Panc1 (cell line): ENCODE measurements around the gene CCDC12. TPM values are rescaled to one million over a fixed set of nuclear protein-coding genes. Genes with fewer than 3 reads are reported as not detected.

ENCODE experiments used
- ATAC-seq: fragments of 200-7000 bp; cut with Tn5 transposase; 2 replicates; pipeline ENCODE4 v1.9.1; 2020; ENCODE audit warnings: mild to moderate bottlenecking, moderate library complexity
- BruUV-seq: library from RNA; stranded (reverse); fragments of 400-500 nt; replicated peaks from 2 replicates; lab custom pipeline; 2021; lab: Mats Ljungman, UMichigan
- CTCF ChIA-PET: fragments of 300-600 bp; sonication (Branson Sonifier 250); formaldehyde crosslinking; loops from one replicate; lab custom pipeline; 2022; ENCODE audit warnings: antibody characterized with exemption; lab: Charles Lee
- POLR2A ChIA-PET: fragments of 300-600 bp; sonication (Branson Sonifier 250); formaldehyde crosslinking; loops from one replicate; lab custom pipeline; 2022; ENCODE audit warnings: antibody characterized with exemption; lab: Charles Lee
- DNase-seq: peaks from one replicate; pipeline ENCODE4 v3.0.0-alpha.2; 2010; ENCODE audit warnings: low read depth, low spot score
- H3K27ac ChIP-seq: 2 replicates; pipeline ENCODE4 v1.5.1; 2011; ENCODE audit warnings: mild to moderate bottlenecking, low read length, inconsistent platforms
- H3K27me3 ChIP-seq: fragments of 200-500 bp; sonication (Bioruptor generic); 2 replicates; pipeline ENCODE4 v1.6.0; 2014; ENCODE audit warnings: low read length, inconsistent platforms; ENCODE audit not compliant: control insufficient read depth, insufficient read depth
- H3K36me3 ChIP-seq: fragments of 200-500 bp; sonication (Bioruptor generic); 2 replicates; pipeline ENCODE4 v1.5.1; 2014; ENCODE audit warnings: inconsistent platforms, mild to moderate bottlenecking, low read length, moderate library complexity; ENCODE audit not compliant: control insufficient read depth, insufficient read depth
- H3K4me1 ChIP-seq: 2 replicates; pipeline ENCODE4 v1.5.1; 2011; ENCODE audit warnings: inconsistent platforms, mild to moderate bottlenecking, low read length, moderate library complexity; ENCODE audit not compliant: control insufficient read depth, insufficient read depth
- H3K4me3 ChIP-seq, 2 experiments: 2 replicates each; pipeline ENCODE4 v1.5.1; 2011 to 2012; ENCODE audit warnings: low read depth in 2 of 2, low read length in 2 of 2, mild to moderate bottlenecking in 2 of 2, inconsistent platforms in 1 of 2, moderate library complexity in 1 of 2
- H3K9me3 ChIP-seq: fragments of 200-500 bp; sonication (Bioruptor generic); 2 replicates; pipeline ENCODE4 v1.5.1; 2014; ENCODE audit warnings: low read depth, mild to moderate bottlenecking, inconsistent platforms, low read length, moderate library complexity; ENCODE audit not compliant: control insufficient read depth, insufficient read depth
- CTCF ChIP-seq: fragments of 450-650 bp; IDR thresholded peaks from 2 replicates; pipeline ENCODE4 v1.5.1; 2017; ENCODE audit warnings: mild to moderate bottlenecking
- POLR2AphosphoS5 ChIP-seq: IDR thresholded peaks from 2 replicates; pipeline ENCODE4 v1.6.1; 2012; ENCODE audit warnings: mild to moderate bottlenecking, low read depth, low read length, moderate library complexity
- REST ChIP-seq, 2 experiments: IDR thresholded peaks; 2 replicates each; pipeline ENCODE4 v1.6.1; 2011 to 2012; ENCODE audit warnings: low read depth in 2 of 2, control low read depth in 1 of 2, low read length in 1 of 2, mild to moderate bottlenecking in 1 of 2, moderate library complexity in 1 of 2; ENCODE audit not compliant: insufficient read depth in 1 of 2
- SIN3A ChIP-seq: IDR thresholded peaks from 2 replicates; pipeline ENCODE4 v1.6.1; 2012; ENCODE audit warnings: low read depth, mild to moderate bottlenecking, low read length, moderate library complexity, borderline replicate concordance; ENCODE audit not compliant: insufficient read depth
- TCF7L2 ChIP-seq: IDR thresholded peaks from 2 replicates; pipeline ENCODE4 v1.6.1; 2011; ENCODE audit warnings: mild to moderate bottlenecking, low read depth, low read length, inconsistent platforms
- in situ Hi-C: cut with HindIII; loops from 2 replicates; pipeline ENCODE4 v1.10.0; 2016; ENCODE audit warnings: low sequenced_read_pairs, low pct_unique_long_range_greater_than_20kb
- intact Hi-C: fragments of 100-400 bp; cut with micrococcal nuclease; formaldehyde crosslinking; loops from one replicate; pipeline ENCODE4 v1.10.0; 2022; ENCODE audit not compliant: unreplicated experiment
- total RNA-seq: library from RNA; stranded (reverse); gene quantifications from one replicate; pipeline ENCODE4 v1.2.1, GENCODE V29; 2021; ENCODE audit not compliant: unreplicated experiment

Gene CCDC12
- total RNA-seq, 1 experiment from 2014 or later = 35.5 TPM

DNA sequence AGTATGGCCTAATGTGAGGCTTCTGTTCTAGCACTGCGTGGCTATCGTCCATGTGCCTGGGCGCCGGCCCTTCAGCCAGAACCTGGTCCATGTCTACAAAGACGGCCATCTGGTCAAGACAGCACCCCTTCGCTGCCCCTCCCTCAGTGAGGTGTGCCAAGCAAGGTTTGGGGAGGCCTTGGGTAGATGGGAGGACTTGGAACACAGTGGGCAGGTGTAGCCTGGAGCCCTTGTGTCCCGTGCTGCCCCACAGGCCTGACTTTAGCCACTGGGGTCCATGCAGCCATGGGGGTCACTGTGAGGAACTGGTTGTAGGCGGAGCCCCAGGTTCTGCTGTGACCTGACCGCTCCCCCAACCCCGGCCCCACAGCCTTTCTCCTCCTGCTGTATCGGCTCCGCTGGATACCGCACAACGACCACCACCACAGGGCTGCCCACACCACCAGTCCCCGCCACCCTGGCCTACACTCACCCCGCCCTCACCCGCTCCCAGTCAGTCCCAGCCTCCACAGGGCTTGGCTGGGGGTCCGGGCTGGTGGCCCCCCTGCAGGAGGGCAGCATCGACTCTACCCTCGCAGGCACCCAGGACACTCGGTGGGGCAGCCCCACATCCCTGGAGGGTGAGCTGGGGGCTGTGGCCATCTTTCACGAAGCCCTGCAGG lies 19.5 kb upstream of the CCDC12 start:
- no peaks in the 10 kb centered on the region for H3K9me3 ChIP-seq
- TF ChIP-seq CTCF = no peak
- no peak for TF ChIP-seq SIN3A
- no peak for TF ChIP-seq TCF7L2
- no peak for TF ChIP-seq REST (IDR thresholded peaks at IDR 0.05; ENCODE audit: insufficient read depth in 1 of 2, low read depth in 2 of 2, low read length in 1 of 2)
- no peak for TF ChIP-seq POLR2AphosphoS5
- no peak overlapping the region for H3K4me3 ChIP-seq
- in situ Hi-C loops = no loop called here
- ChIA-PET POLR2A (no interaction called here), CTCF (no interaction called here)
- BruUV-seq = no TSS peak
- H3K27ac ChIP-seq = no peak overlapping the region
- H3K36me3 ChIP-seq = no peaks in the 10 kb centered on the region
- no peak for ATAC-seq
- H3K4me1 ChIP-seq = no peaks in the 10 kb centered on the region
- DNase-seq = no peak
- H3K27me3 ChIP-seq = no peaks in the 10 kb centered on the region
- intact Hi-C loops = loop anchor here (10.0 kb wide), 1 partner anchor 71 kb away; no protein-coding TSS in a partner anchor

DNA sequence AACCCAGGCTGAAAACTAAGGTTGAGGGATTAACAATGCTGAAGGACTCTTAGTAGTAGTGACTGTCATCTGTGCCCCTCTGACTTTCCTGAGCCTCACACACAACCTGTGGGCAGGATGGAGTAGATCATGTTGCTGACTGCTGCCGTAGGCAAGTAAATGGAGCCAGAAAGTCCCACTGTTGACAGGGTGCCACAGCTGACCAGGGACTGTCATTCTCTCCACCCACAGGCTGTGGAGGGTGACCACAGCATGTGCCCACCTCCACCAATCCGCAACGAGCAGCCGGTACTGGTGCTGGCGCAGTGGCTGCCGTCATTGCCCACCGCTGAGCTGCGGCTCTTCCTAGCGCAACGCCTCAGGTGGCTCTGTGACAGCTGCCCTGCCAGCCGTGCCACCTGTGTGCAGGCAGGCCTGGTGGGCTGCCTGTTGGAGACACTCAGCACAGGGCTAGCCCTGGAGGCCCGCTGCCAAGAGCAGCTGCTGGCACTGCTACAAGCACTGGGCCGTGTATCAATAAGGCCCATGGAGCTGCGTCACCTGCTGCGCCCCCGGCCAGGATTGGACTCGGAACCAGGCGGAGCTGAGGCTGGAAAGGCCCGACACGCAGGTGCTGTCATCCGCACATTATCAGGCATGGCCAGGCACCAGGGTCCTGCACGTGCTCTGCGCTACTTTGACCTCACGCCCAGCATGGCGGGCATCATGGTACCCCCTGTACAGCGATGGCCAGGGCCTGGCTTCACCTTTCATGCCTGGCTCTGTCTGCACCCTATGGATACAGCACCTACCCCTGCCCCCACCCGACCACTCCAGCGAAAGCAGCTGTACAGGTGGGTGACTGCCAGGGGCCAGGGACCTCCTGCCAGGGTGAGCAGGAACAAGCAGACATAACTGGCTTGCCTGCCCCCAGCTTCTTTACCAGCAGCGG lies 18.5 kb upstream of the CCDC12 start:
- TF ChIP-seq CTCF = no peak
- BruUV-seq = no TSS peak
- ChIA-PET CTCF (no interaction called here), POLR2A (no interaction called here)
- no peak overlapping the region for H3K27ac ChIP-seq
- H3K4me3 ChIP-seq = no peak overlapping the region
- DNase-seq (no peak), ATAC-seq (no peak)
- no peaks in the 10 kb centered on the region for H3K4me1 ChIP-seq
- no peaks in the 10 kb centered on the region for H3K27me3 ChIP-seq
- intact Hi-C loops (loop anchor here (10.0 kb wide), 1 partner anchor 70 kb away; no protein-coding TSS in a partner anchor), in situ Hi-C loops (no loop called here)
- no peaks in the 10 kb centered on the region for H3K9me3 ChIP-seq
- no peaks in the 10 kb centered on the region for H3K36me3 ChIP-seq
